Activated T-cell treated with anti-CD3 and anti-CD28 coated beads for 48 hours (primary cell): ENCODE data around the gene GSK3B.

Experiments used
- DNase-seq: peaks from one replicate; pipeline ENCODE4 v3.0.0-alpha.2; 2020; ENCODE audit warnings: low read depth

GSK3B gene

GRCh38 chr3:119873646-119874045, 220.6 kb downstream of the GSK3B start:
- no peak for DNase-seq

GRCh38 chr3:119872773-119873172, 221.5 kb downstream of the GSK3B start:
- no peak for DNase-seq

GRCh38 chr3:119871571-119871970, 222.7 kb downstream of the GSK3B start:
- no peak for DNase-seq

- no peak for DNase-seq
These were observed 223.7 kb downstream of the GSK3B start for GRCh38 chr3:119870512-119870911.

GRCh38 chr3:119864476-119864875, 229.8 kb downstream of the GSK3B start:
- DNase-seq, result no peak

- DNase-seq, result no peak
These were observed 231.6 kb downstream of the GSK3B start for GRCh38 chr3:119862616-119863015.

- DNase-seq, result no peak
These were observed 232.6 kb downstream of the GSK3B start for GRCh38 chr3:119861681-119862080.

- DNase-seq, result no peak
These were observed 234.5 kb downstream of the GSK3B start for GRCh38 chr3:119859728-119860127.

- no peak for DNase-seq
These were observed 235.3 kb downstream of the GSK3B start for GRCh38 chr3:119858957-119859356.

- no peak for DNase-seq
These were observed 237.6 kb downstream of the GSK3B start for GRCh38 chr3:119856695-119857094.

- no peak for DNase-seq
These were observed 245.1 kb downstream of the GSK3B start for GRCh38 chr3:119849126-119849525.

- DNase-seq, result no peak
These were observed 252.3 kb downstream of the GSK3B start for GRCh38 chr3:119841808-119842471.

- DNase-seq, result no peak
These were observed 258.7 kb downstream of the GSK3B start for GRCh38 chr3:119835556-119835955.

- no peak for DNase-seq
These were observed 259.4 kb downstream of the GSK3B start for GRCh38 chr3:119834754-119835370.

- DNase-seq, result no peak
These were observed 262.3 kb downstream of the GSK3B start for GRCh38 chr3:119831941-119832371.

GRCh38 chr3:119831022-119831421, 263.2 kb downstream of the GSK3B start:
- no peak for DNase-seq

- DNase-seq, result no peak
These were observed 264.8 kb downstream of the GSK3B start for GRCh38 chr3:119829420-119829819.

GRCh38 chr3:119826711-119827608, 267.3 kb downstream of the GSK3B start:
- no peak for DNase-seq

- no peak for DNase-seq
These were observed 268.4 kb downstream of the GSK3B start for GRCh38 chr3:119825820-119826219.

- no peak for DNase-seq
These were observed 274.4 kb downstream of the GSK3B start for GRCh38 chr3:119819806-119820205.

GRCh38 chr3:119818937-119819336, 275.3 kb downstream of the GSK3B start:
- DNase-seq, result no peak

GRCh38 chr3:119817583-119818363, 276.5 kb downstream of the GSK3B start:
- DNase-seq, result no peak
